RWPE2 (cell line): ENCODE measurements around the gene ZFPL1.

ENCODE experiments used
- ATAC-seq: fragments of 200-7000 bp; cut with Tn5 transposase; 3 replicates; pipeline ENCODE4 v1.9.1; 2021; ENCODE audit warnings: low read depth
- DNase-seq: peaks from one replicate; pipeline ENCODE4 v3.0.0-alpha.2; 2020; ENCODE audit warnings: low spot score
- H3K27ac ChIP-seq: fragments of 450-650 bp; 2 replicates; pipeline ENCODE4 v1.5.1; 2017; ENCODE audit warnings: mild to moderate bottlenecking; ENCODE audit not compliant: poor library complexity, severe bottlenecking
- H3K27me3 ChIP-seq: fragments of 250-450 bp; sonication (Bioruptor Pico); 2 replicates; pipeline ENCODE4 v1.5.1; 2021; ENCODE audit warnings: mild to moderate bottlenecking, moderate library complexity; ENCODE audit not compliant: insufficient read depth, poor library complexity, severe bottlenecking
- H3K36me3 ChIP-seq: fragments of 250-450 bp; sonication (Bioruptor Pico); 2 replicates; pipeline ENCODE4 v1.5.1; 2020; ENCODE audit warnings: low read depth, mild to moderate bottlenecking, moderate library complexity
- H3K4me1 ChIP-seq: fragments of 250-450 bp; sonication (Bioruptor Pico); 2 replicates; pipeline ENCODE4 v1.5.1; 2021; ENCODE audit warnings: mild to moderate bottlenecking, moderate library complexity; ENCODE audit not compliant: insufficient read depth, poor library complexity, severe bottlenecking
- H3K4me3 ChIP-seq: fragments of 250-450 bp; sonication (Bioruptor Pico); 2 replicates; pipeline ENCODE4 v1.5.1; 2021; ENCODE audit warnings: mild to moderate bottlenecking, moderate library complexity; ENCODE audit not compliant: severe bottlenecking
- H3K9me3 ChIP-seq: fragments of 250-450 bp; sonication (Bioruptor Pico); 2 replicates; pipeline ENCODE4 v1.5.1; 2021; ENCODE audit warnings: mild to moderate bottlenecking, moderate library complexity; ENCODE audit not compliant: severe bottlenecking
- CTCF ChIP-seq: fragments of 450-650 bp; IDR thresholded peaks from one replicate; pipeline ENCODE4 v1.5.1; 2017; ENCODE audit warnings: mild to moderate bottlenecking, moderate library complexity; ENCODE audit not compliant: poor library complexity, severe bottlenecking

The ZFPL1 gene

GRCh38 chr11:65083834-65084597 lies at the start of gene ZFPL1, which contains the start of gene CDCA5:
TSS of gene ZFPL1 (plus strand) at chr11:65084222. CDS start at chr11:65084699, 477 bp downstream.
TSS of gene CDCA5 (minus strand) at chr11:65084040. CDS start at chr11:65083978, 62 bp downstream.
- Histone ChIP-seq H3K4me1 (peaks cover 13% of the 10 kb centered on the region), H3K27ac (peak within 1 kb of the TSS; percentile 65), H3K27me3 (no peaks in the 10 kb centered on the region), H3K9me3 (no peaks in the 10 kb centered on the region), H3K4me3 (peak within 1 kb of the TSS; percentile 78), H3K36me3 (peaks cover 63% of the 10 kb centered on the region)
- ATAC-seq (peak; percentile 82), DNase-seq (peak; percentile 91)
- no peak for TF ChIP-seq CTCF

- TF ChIP-seq CTCF = no peak
- H3K36me3 ChIP-seq = peaks cover 23% of the 10 kb centered on the region
- H3K4me3 ChIP-seq = no peak overlapping the region
- H3K4me1 ChIP-seq = no peaks in the 10 kb centered on the region
- DNase-seq (no peak), ATAC-seq (no peak)
- H3K27me3 ChIP-seq = no peaks in the 10 kb centered on the region
- H3K9me3 ChIP-seq = no peaks in the 10 kb centered on the region
- H3K27ac ChIP-seq = no peak overlapping the region
Measured at GRCh38 chr11:65034423-65034822, 49.6 kb upstream of the ZFPL1 start.

- no peaks in the 10 kb centered on the region for H3K9me3 ChIP-seq
- peaks cover 5% of the 10 kb centered on the region for H3K4me1 ChIP-seq
- H3K27me3 ChIP-seq = no peaks in the 10 kb centered on the region
- H3K36me3 ChIP-seq = peaks cover 23% of the 10 kb centered on the region
- no peak for TF ChIP-seq CTCF
- H3K4me3 ChIP-seq = no peak overlapping the region
- no peak for DNase-seq
- ATAC-seq = no peak
- no peak overlapping the region for H3K27ac ChIP-seq
Measured at GRCh38 chr11:65035579-65035978, 48.4 kb upstream of the ZFPL1 start.

GRCh38 chr11:65036931-65037330 lies 47.1 kb upstream of the ZFPL1 start:
- Histone ChIP-seq H3K9me3 (no peaks in the 10 kb centered on the region), H3K4me1 (peaks cover 5% of the 10 kb centered on the region), H3K4me3 (no peak overlapping the region), H3K27me3 (no peaks in the 10 kb centered on the region), H3K27ac (no peak overlapping the region), H3K36me3 (peaks cover 23% of the 10 kb centered on the region)
- no peak for TF ChIP-seq CTCF
- no peak for DNase-seq
- ATAC-seq = no peak

GRCh38 chr11:65040520-65040846 lies 43.5 kb upstream of the ZFPL1 start:
- H3K27ac ChIP-seq = peak overlapping the region; percentile 68
- H3K4me1 ChIP-seq = peaks cover 17% of the 10 kb centered on the region

More at GRCh38 chr11:65040520-65040846, 43.5 kb upstream of the ZFPL1 start:
- Histone ChIP-seq H3K4me3 (peak overlapping the region; percentile 73), H3K9me3 (no peaks in the 10 kb centered on the region), H3K36me3 (peaks cover 22% of the 10 kb centered on the region; the same call in 1 of the 2 replicates), H3K27me3 (no peaks in the 10 kb centered on the region)
- no peak for TF ChIP-seq CTCF
- no peak for ATAC-seq
- DNase-seq = no peak
